HepG2 (cell line): Measurements from ENCODE around the gene KIAA0319L. TPM values are rescaled to one million over a fixed set of nuclear protein-coding genes. Genes with fewer than 3 reads are reported as not detected.

Experiments
- ATAC-seq: fragments of 200-7000 bp; cut with Tn5 transposase; 3 replicates; pipeline ENCODE4 v1.9.1; 2020; ENCODE audit warnings: mild to moderate bottlenecking, moderate library complexity
- BruUV-seq: library from RNA; stranded (reverse); fragments of 400-500 nt; replicated peaks from 2 replicates; lab custom pipeline; 2021; lab: Mats Ljungman, UMichigan
- CTCF ChIA-PET: fragments of 300-600 bp; formaldehyde crosslinking; extraction: SDS; loops from one replicate; lab custom pipeline; 2021; ENCODE audit warnings: low total read pairs, inconsistent platforms, low intra/inter-chr PET ratio; lab: Yijun Ruan, JAX
- POLR2A ChIA-PET: fragments of 350-600 bp; sonication (Branson Sonifier 250); formaldehyde crosslinking; loops from one replicate; lab custom pipeline; 2020; ENCODE audit warnings: antibody characterized with exemption, inconsistent platforms; lab: Yijun Ruan, JAX
- DNase-seq: peaks from one replicate; pipeline ENCODE4 v3.0.0-alpha.2; 2015; ENCODE audit warnings: low spot score
- FAIRE-seq: peaks from 3 replicates; lab custom pipeline; 2011; peaks lifted over from hg19 to GRCh38; lab: Jason Lieb, UNC
- H2AFZ ChIP-seq: one replicate; pipeline ENCODE4 v1.6.1; 2011; ENCODE audit warnings: low read length, inconsistent platforms
- H3K27ac ChIP-seq: fragments of 300-600 bp; 3 replicates; pipeline ENCODE4 v1.8.0; 2011; ENCODE audit warnings: mixed run types, mild to moderate bottlenecking, mixed read lengths, low read length, inconsistent platforms; ENCODE audit not compliant: insufficient read depth; ENCODE audit errors: extremely low read length
- H3K27me3 ChIP-seq, 2 experiments: fragments of 200-600 bp in 1 of 2; 2 replicates in 1 of 2; 3 replicates in 1 of 2; pipeline versions ENCODE4 v1.6.0 to v1.8.0; 2011; ENCODE audit warnings: low read length in 2 of 2, mild to moderate bottlenecking in 2 of 2, moderate library complexity in 2 of 2, inconsistent platforms in 1 of 2; ENCODE audit not compliant: insufficient read depth in 2 of 2, control insufficient read depth in 1 of 2
- H3K36me3 ChIP-seq, 2 experiments: fragments of 200-600 bp in 1 of 2; replicated peaks in 1 of 2; 2 replicates in 1 of 2; 3 replicates in 1 of 2; pipeline versions ENCODE4 v1.5.1 to v1.8.0; 2011; ENCODE audit warnings: low read length in 2 of 2, inconsistent platforms in 1 of 2; ENCODE audit not compliant: insufficient read depth in 2 of 2, control insufficient read depth in 1 of 2
- H3K4me1 ChIP-seq: 2 replicates; pipeline ENCODE4 v1.5.1; 2012; ENCODE audit warnings: low read length, inconsistent platforms; ENCODE audit not compliant: insufficient read depth
- H3K4me2 ChIP-seq: 2 replicates; pipeline ENCODE4 v1.6.0; 2011; ENCODE audit warnings: low read depth, low read length, inconsistent platforms
- H3K4me3 ChIP-seq, 3 experiments: fragments of 200-600 bp in 1 of 3; sonication (generic), shearing (Covaris generic) in 1 of 3; replicated peaks in 1 of 3; 2 replicates each; pipeline ENCODE4 v1.5.1; 2011 to 2016; ENCODE audit warnings: low read length in 3 of 3, inconsistent platforms in 2 of 3, low read depth in 2 of 3, mild to moderate bottlenecking in 2 of 3, control low read depth in 1 of 3, mixed read lengths in 1 of 3; ENCODE audit not compliant: insufficient read depth in 1 of 3
- H3K79me2 ChIP-seq: one replicate; pipeline ENCODE4 v1.6.1; 2011; ENCODE audit warnings: low read length, inconsistent platforms; ENCODE audit not compliant: insufficient read depth
- H3K9ac ChIP-seq: 2 replicates; pipeline ENCODE4 v1.6.0; 2011; ENCODE audit warnings: mild to moderate bottlenecking, low read depth, low read length, inconsistent platforms; ENCODE audit not compliant: insufficient read depth
- H3K9me3 ChIP-seq: 2 replicates; pipeline ENCODE4 v1.5.1; 2012; ENCODE audit warnings: mild to moderate bottlenecking, low read length
- H4K20me1 ChIP-seq: 2 replicates; pipeline ENCODE4 v1.6.0; 2011; ENCODE audit warnings: inconsistent platforms, mild to moderate bottlenecking, low read length, moderate library complexity; ENCODE audit not compliant: insufficient read depth
- DNMT1 ChIP-seq: sonication (generic); formaldehyde crosslinking; IDR thresholded peaks from 2 replicates; pipeline ENCODE4 v1.5.1; 2020; ENCODE audit warnings: mild to moderate bottlenecking, missing genetic modification reagents
- NFE2 ChIP-seq: sonication (generic); formaldehyde crosslinking; IDR thresholded peaks from 2 replicates; pipeline ENCODE4 v1.4.0; 2020; ENCODE audit warnings: missing genetic modification reagents
- SP1 ChIP-seq, 2 experiments: fragments of 450-650 bp in 1 of 2; sonication (generic) in 1 of 2; formaldehyde crosslinking in 1 of 2; IDR thresholded peaks; 2 replicates each; pipeline versions ENCODE4 v1.4.0 to v1.6.1; 2016 to 2020; ENCODE audit warnings: missing genetic modification reagents in 1 of 2
- SRY ChIP-seq: sonication (generic); formaldehyde crosslinking; IDR thresholded peaks from 2 replicates; pipeline ENCODE4 v1.8.0; 2022; ENCODE audit warnings: mild to moderate bottlenecking, missing genetic modification reagents
- TBP ChIP-seq: sonication (generic); formaldehyde crosslinking; IDR thresholded peaks from 2 replicates; pipeline ENCODE4 v1.5.0; 2020; ENCODE audit warnings: missing genetic modification reagents
- THAP11 ChIP-seq: IDR thresholded peaks from 2 replicates; pipeline ENCODE4 v1.6.1; 2016; ENCODE audit warnings: missing biosample characterization, missing genetic modification reagents
- WIZ ChIP-seq: sonication (generic); formaldehyde crosslinking; IDR thresholded peaks from 2 replicates; pipeline ENCODE4 v1.5.1; 2020; ENCODE audit warnings: mild to moderate bottlenecking, missing genetic modification reagents
- ZNF136 ChIP-seq: sonication (generic); formaldehyde crosslinking; IDR thresholded peaks from 2 replicates; pipeline ENCODE4 v1.8.1; 2022; ENCODE audit warnings: low read depth, mild to moderate bottlenecking, moderate library complexity, missing genetic modification reagents
- ZNF207 ChIP-seq: fragments of 450-650 bp; IDR thresholded peaks from 2 replicates; pipeline ENCODE4 v1.6.1; 2016; ENCODE audit warnings: antibody characterized with exemption, borderline replicate concordance
- ZNF337 ChIP-seq: sonication (generic); formaldehyde crosslinking; IDR thresholded peaks from 2 replicates; pipeline ENCODE4 v1.5.1; 2020; ENCODE audit warnings: missing genetic modification reagents, low read depth, mild to moderate bottlenecking, borderline replicate concordance
- ZNF883 ChIP-seq: sonication (generic); formaldehyde crosslinking; IDR thresholded peaks from 2 replicates; pipeline ENCODE4 v1.5.1; 2020; ENCODE audit warnings: mild to moderate bottlenecking, missing genetic modification reagents; ENCODE audit errors: not compliant biosample characterization
- WGBS: methylation state at CpG from one replicate; pipeline ENCODE4 v1.1.6; 2017; ENCODE audit warnings: low lambda C conversion rate; 5-methylcytosine and 5-hydroxymethylcytosine counted together
- in situ Hi-C: cut with HindIII; loops from 2 replicates; pipeline ENCODE4 v1.10.0; 2017; ENCODE audit warnings: low pct_unique_long_range_greater_than_20kb; ENCODE audit not compliant: extremely low pct_ligation_motif_present
- intact Hi-C: fragments of 100-400 bp; cut with micrococcal nuclease; formaldehyde crosslinking; loops from one replicate; pipeline ENCODE4 v1.10.0; 2022; ENCODE audit not compliant: unreplicated experiment
- polyA plus RNA-seq, 8 experiments: library from polyadenylated mRNA; depleted of rRNA in 3 of 8; stranded (reverse) in 7 of 8; unstranded in 1 of 8; fragments of >200 nt; fragmentation: Illumina TruSeq in 4 of 8; extraction: Trizol in 4 of 8; gene quantifications; 2 replicates each; pipeline versions ENCODE4 v1.2.1 to v1.2.3, GENCODE V29; 2011 to 2016; ENCODE audit warnings: low read depth in 4 of 8, missing spikeins in 1 of 8, mixed read lengths in 1 of 8; ENCODE audit not compliant: insufficient read depth in 1 of 8
- total RNA-seq, 5 experiments: library from RNA; depleted of rRNA; stranded (reverse); fragments of >200 nt; fragmentation: Illumina TruSeq; extraction: Trizol; gene quantifications; 2 replicates each; pipeline ENCODE4 v1.2.3, GENCODE V29; 2016; ENCODE audit warnings: low read depth in 1 of 5
- TF ChIP-seq, protein P1 (sequence below): sonication (generic); formaldehyde crosslinking; IDR thresholded peaks from 2 replicates; pipeline ENCODE4 v1.9.0; 2021; ENCODE audit warnings: missing genetic modification reagents, mild to moderate bottlenecking, borderline replicate concordance
- TF ChIP-seq, protein P2 (sequence below): sonication (generic); formaldehyde crosslinking; IDR thresholded peaks from 2 replicates; pipeline ENCODE4 v1.4.0; 2020; ENCODE audit warnings: missing genetic modification reagents

KIAA0319L gene
- total and polyA plus RNA-seq, 2 of the 13 experiments (the other 11 are each of a cell fraction or from before 2014, with no cell fraction given) = 33.4 to 82.6 TPM

DNA sequence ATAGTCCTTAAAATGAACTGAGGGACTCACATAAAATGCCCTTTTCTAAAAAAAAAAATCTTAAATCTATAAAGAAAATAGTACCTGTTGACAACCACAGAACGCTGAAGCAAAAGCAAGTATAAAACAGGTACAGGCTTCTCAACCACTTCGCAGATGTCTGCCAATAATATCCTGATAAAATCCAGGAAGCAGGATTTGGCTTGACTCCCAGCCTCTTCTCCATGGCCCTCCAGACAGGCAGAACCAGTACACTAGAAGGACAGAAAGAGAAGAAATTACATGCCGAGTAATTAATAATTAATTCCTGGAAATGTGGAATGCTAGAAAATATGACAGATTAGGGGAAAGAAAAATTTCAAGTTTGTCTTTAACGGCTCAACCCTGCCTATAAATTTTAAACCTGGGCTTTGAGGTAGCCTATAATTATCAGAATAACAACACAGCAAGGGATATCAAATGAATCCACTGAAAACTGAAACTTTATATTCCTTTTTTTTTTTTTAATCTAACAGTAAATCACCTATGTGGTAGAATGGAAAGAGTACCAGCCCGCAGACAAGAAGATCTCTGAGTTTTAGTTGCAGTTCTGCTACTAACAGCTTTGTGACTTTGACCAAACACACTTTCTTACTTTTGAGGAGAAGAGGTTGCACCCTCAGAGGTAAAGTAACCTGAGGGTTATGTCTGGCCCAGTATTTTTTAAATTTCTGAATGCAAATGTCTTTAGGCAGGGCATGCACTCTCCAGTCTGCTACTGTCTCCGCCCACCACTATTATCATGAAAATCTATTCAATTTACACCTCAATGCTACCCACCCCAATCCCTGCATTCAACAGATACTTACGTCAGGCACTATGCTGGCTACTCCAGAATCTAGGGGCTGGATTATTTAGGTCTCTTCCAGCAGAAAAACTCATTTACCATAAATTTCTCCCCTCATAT lies 2.7 kb downstream of the KIAA0319L start:
- Histone ChIP-seq H3K36me3 (peaks cover 7 to 33% of the 10 kb centered on the region in 2 experiments), H3K79me2 (peaks cover 24% of the 10 kb centered on the region), H3K27ac (no peak overlapping the region), H3K9me3 (no peaks in the 10 kb centered on the region), H2AFZ (no peak overlapping the region), H3K27me3 (no peaks in the 10 kb centered on the region), H4K20me1 (peaks cover 14% of the 10 kb centered on the region), H3K9ac (no peak overlapping the region), H3K4me3 (no peak overlapping the region), H3K4me1 (peaks cover 52% of the 10 kb centered on the region), H3K4me2 (peak overlapping the region; percentile 80; the same call in 1 of the 2 replicates)
- WGBS = 97% methylated on average over 7 of the region's 7 CpGs
- no TSS peak for BruUV-seq
- TF ChIP-seq ZNF883 (CRISPR knock-in tag) (no peak), SP1 (IDR thresholded peaks at IDR 0.05) (no peak), SP1 (CRISPR knock-in tag; IDR thresholded peaks at IDR 0.05) (no peak), NFE2 (CRISPR knock-in tag) (no peak), SRY (no peak), TBP (CRISPR knock-in tag) (no peak), THAP11 (CRISPR knock-in tag) (no peak), ZNF136 (no peak), ZNF337 (CRISPR knock-in tag) (no peak), WIZ (no peak), DNMT1 (CRISPR knock-in tag) (no peak), ZNF207 (no peak)
- TF ChIP-seq, protein P1, sequence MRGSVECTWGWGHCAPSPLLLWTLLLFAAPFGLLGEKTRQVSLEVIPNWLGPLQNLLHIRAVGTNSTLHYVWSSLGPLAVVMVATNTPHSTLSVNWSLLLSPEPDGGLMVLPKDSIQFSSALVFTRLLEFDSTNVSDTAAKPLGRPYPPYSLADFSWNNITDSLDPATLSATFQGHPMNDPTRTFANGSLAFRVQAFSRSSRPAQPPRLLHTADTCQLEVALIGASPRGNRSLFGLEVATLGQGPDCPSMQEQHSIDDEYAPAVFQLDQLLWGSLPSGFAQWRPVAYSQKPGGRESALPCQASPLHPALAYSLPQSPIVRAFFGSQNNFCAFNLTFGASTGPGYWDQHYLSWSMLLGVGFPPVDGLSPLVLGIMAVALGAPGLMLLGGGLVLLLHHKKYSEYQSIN (CRISPR knock-in tag) = no peak
- TF ChIP-seq, protein P2, sequence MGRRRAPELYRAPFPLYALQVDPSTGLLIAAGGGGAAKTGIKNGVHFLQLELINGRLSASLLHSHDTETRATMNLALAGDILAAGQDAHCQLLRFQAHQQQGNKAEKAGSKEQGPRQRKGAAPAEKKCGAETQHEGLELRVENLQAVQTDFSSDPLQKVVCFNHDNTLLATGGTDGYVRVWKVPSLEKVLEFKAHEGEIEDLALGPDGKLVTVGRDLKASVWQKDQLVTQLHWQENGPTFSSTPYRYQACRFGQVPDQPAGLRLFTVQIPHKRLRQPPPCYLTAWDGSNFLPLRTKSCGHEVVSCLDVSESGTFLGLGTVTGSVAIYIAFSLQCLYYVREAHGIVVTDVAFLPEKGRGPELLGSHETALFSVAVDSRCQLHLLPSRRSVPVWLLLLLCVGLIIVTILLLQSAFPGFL (CRISPR knock-in tag) = no peak
- in situ Hi-C loops = loop anchor here (10.0 kb wide), 1 partner anchor 360 kb away; the partner anchor contains the start of gene SFPQ
- ChIA-PET CTCF (no interaction called here), POLR2A (no interaction called here)
- intact Hi-C loops = no loop called here
- ATAC-seq (no peak), FAIRE-seq (no peak), DNase-seq (no peak)
